Kidney (tissue), 14 donors: Measurements from ENCODE around the gene MAP4. TPM values are rescaled to one million over a fixed set of nuclear protein-coding genes. Genes with fewer than 3 reads are reported as not detected.
A peak's percentile ranks its signal among the peaks of the same experiment; 100 is the strongest.

ENCODE experiments used
- DNase-seq, 5 donors: peaks; one replicate each; pipeline ENCODE4 v3.0.0-alpha.2; 2013 to 2020
- FAIRE-seq: peaks from 2 replicates; lab custom pipeline; 2012; peaks lifted over from hg19 to GRCh38; lab: Jason Lieb, UNC
- H3K27ac ChIP-seq, 2 donors: one replicate each; pipeline ENCODE4 v1.7.0; 2013; ENCODE audit warnings: low read depth in 2 of 2, low read length in 2 of 2, inconsistent platforms in 1 of 2
- H3K27me3 ChIP-seq: one replicate; pipeline ENCODE4 v1.7.1; 2013; ENCODE audit warnings: low read length, inconsistent platforms; ENCODE audit not compliant: control insufficient read depth, insufficient read depth
- H3K36me3 ChIP-seq, 3 donors: one replicate each; pipeline versions ENCODE4 v1.7.0 to v1.7.1; 2013; ENCODE audit warnings: low read length in 3 of 3, control low read depth in 1 of 3, inconsistent platforms in 1 of 3; ENCODE audit not compliant: insufficient read depth in 3 of 3, control insufficient read depth in 2 of 3
- H3K4me1 ChIP-seq, 3 donors: one replicate each; pipeline versions ENCODE4 v1.7.0 to v1.7.1; 2013; ENCODE audit warnings: low read length in 3 of 3, inconsistent platforms in 1 of 3, low read depth in 1 of 3; ENCODE audit not compliant: control insufficient read depth in 2 of 3, insufficient read depth in 2 of 3
- H3K4me3 ChIP-seq, 3 donors: one replicate each; pipeline versions ENCODE4 v1.7.0 to v1.8.1; 2013; ENCODE audit warnings: low read length in 3 of 3, control low read depth in 1 of 3, inconsistent platforms in 1 of 3
- H3K9ac ChIP-seq, 3 donors: one replicate each; pipeline versions ENCODE4 v1.7.0 to v1.7.1; 2013; ENCODE audit warnings: low read length in 3 of 3, control low read depth in 1 of 3, inconsistent platforms in 1 of 3
- H3K9me3 ChIP-seq, 3 donors: one replicate each; pipeline versions ENCODE4 v1.7.0 to v1.7.1; 2013; ENCODE audit warnings: low read length in 3 of 3, control low read depth in 1 of 3, inconsistent platforms in 1 of 3; ENCODE audit not compliant: control insufficient read depth in 2 of 3, insufficient read depth in 1 of 3
- CTCF ChIP-seq: IDR thresholded peaks from 3 replicates; pipeline ENCODE4 v1.5.1; 2012; ENCODE audit warnings: mild to moderate bottlenecking, moderate library complexity, borderline replicate concordance; ENCODE audit not compliant: insufficient read depth; ENCODE audit errors: extremely low read depth
- intact Hi-C: fragments of 100-400 bp; cut with DNase I; formaldehyde crosslinking; loops from one replicate; pipeline ENCODE4 v1.11.1; 2022
- polyA plus RNA-seq: library from polyadenylated mRNA; stranded (reverse); fragments of 350-450 nt; fragmentation: Illumina TruSeq; extraction: RNeasy Lipid Tissue Mini Kit (QIAGEN cat#74804); gene quantifications from one replicate; pipeline ENCODE4 v1.2.3, GENCODE V29; 2014; ENCODE audit warnings: low read depth, low replicate concordance; ENCODE audit not compliant: insufficient read depth
- total RNA-seq: library from RNA; stranded (reverse); fragmentation: NEBNext Ultra II Directional; extraction: Animal tissue kit (Norgen Biotek cat#: 25700); gene quantifications from one replicate; pipeline ENCODE4 v1.2.1, GENCODE V29; 2021
- donor health status: control.
- donor health status: control.
- donor health status: control.
- donor health status: control.
- donor health status: control.
- donor health status: DM: yes; HTN: yes; CAD: no.
- donor health status: Normal renal cell carcinoma (clear cell type).

MAP4 gene
- total and polyA plus RNA-seq, 2 donors from 2014 or later, result 69.6 to 239 TPM

DNA sequence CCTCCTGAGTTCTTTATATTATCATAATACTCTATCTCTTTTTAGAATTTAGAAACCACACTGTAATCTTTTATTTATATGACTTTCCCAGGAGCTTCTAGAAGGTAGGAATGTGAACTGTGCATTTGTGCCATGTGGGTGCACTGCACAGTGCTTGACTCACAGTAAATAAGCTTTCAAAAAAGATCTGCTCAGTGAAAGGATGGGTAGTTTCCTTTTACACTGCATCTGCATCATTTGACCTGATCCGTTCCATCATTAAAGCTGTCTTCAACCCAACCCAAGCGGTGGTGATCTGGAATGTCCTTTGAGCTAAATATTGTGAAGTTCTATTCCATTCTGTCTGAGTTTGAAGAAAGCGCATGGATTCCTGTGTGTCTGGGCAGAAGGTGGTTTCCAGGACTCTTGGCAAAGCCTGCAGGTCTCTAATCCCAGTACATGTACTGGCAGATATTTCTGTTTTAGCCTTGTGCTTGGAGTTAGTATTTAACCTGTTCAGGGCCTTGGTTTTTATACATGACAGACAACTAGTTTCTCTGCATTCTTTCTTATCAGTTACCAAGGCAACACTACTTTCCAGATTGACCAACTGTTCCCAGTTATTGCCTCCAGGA is 116.6 kb downstream of the MAP4 start:
- no peak for FAIRE-seq
- intact Hi-C loops, result no loop called here
- no peaks in the 10 kb centered on the region for H3K4me1 ChIP-seq
- no peak for TF ChIP-seq CTCF
- no peak overlapping the region for H3K27ac ChIP-seq
- H3K27me3 ChIP-seq, result no peaks in the 10 kb centered on the region
- H3K36me3 ChIP-seq, result peaks cover 0 to 4% (median 0%) of the 10 kb centered on the region in 3 donors
- no peak overlapping the region for H3K9ac ChIP-seq
- no peaks in the 10 kb centered on the region for H3K9me3 ChIP-seq
- DNase-seq, result peak in 1 of 5 donors; percentile 11
- no peak overlapping the region for H3K4me3 ChIP-seq

DNA sequence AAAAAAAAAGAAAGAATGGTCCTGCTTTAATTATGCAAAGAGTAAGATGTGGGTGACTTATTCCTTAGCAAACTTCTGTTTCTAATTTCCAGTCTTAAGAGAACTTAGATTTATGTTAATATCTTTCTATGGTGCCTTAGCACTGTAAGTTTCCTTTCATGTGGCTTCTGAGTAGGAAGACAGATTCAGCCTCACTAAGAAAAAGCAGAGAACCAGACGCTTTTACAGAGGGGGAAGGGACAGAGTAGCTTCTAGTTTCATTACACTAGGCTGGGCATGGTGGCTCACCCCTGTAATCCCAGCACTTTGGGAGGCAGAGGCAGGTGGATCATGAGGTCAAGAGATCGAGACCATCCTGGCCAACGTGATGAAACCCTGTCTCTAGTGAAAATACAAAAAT is 118.3 kb downstream of the MAP4 start:
- Histone ChIP-seq H3K4me3 (no peak overlapping the region), H3K9me3 (no peaks in the 10 kb centered on the region), H3K36me3 (peaks cover 0 to 4% (median 0%) of the 10 kb centered on the region in 3 donors), H3K4me1 (no peaks in the 10 kb centered on the region), H3K27ac (no peak overlapping the region), H3K27me3 (no peaks in the 10 kb centered on the region), H3K9ac (no peak overlapping the region)
- TF ChIP-seq CTCF, result no peak
- intact Hi-C loops, result no loop called here
- FAIRE-seq, result no peak
- DNase-seq, result no peak

DNA sequence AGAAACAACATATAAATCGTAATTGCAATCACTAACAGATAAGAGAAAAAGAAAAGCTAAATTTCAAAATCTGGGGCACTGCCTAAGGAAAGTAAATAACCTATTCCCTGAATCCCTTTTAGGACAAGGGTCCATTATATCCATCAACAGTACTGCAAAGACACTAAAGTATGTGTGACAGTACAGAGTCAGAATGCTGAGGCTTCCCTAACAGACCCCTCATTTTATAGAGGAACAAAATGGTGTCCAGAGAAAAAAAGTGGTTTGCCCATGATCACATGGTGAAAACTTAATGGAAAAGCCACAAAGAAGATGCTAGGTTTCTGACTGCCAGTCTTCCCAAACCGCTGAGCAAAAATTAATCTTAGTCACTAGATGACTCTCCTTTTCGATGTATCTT is 119.5 kb downstream of the MAP4 start:
- Histone ChIP-seq H3K36me3 (peaks cover 0 to 6% (median 3%) of the 10 kb centered on the region in 3 donors), H3K9ac (no peak overlapping the region), H3K4me1 (peaks cover 0 to under 1% (median 0%) of the 10 kb centered on the region in 3 donors), H3K9me3 (no peaks in the 10 kb centered on the region), H3K4me3 (no peak overlapping the region), H3K27me3 (no peaks in the 10 kb centered on the region), H3K27ac (no peak overlapping the region)
- no peak for TF ChIP-seq CTCF
- no peak for FAIRE-seq
- DNase-seq, result no peak
- intact Hi-C loops, result no loop called here
